Fibroblast of lung (primary cell): ENCODE measurements around the gene PIGN.

ENCODE experiments used
- CTCF ChIP-seq, 2 donors: IDR thresholded peaks in 1 of 2; conservative IDR thresholded peaks in 1 of 2; 1 replicate in 1 of 2; 2 replicates in 1 of 2; pipeline ENCODE4 v1.5.1; 2011 to 2012; ENCODE audit warnings: low read length in 2 of 2, control low read depth in 1 of 2, inconsistent platforms in 1 of 2, low read depth in 1 of 2, mild to moderate bottlenecking in 1 of 2
- EZH2 ChIP-seq: IDR thresholded peaks from 2 replicates; pipeline ENCODE4 v1.5.1; 2012; ENCODE audit warnings: low read length, control low read depth, mild to moderate bottlenecking; ENCODE audit errors: missing control alignments

- TF ChIP-seq CTCF (conservative IDR thresholded peaks at IDR 0.05 in 1 of 2, IDR thresholded peaks at IDR 0.05 in 1 of 2; ENCODE audit: low read depth in 1 of 2, low read length in 2 of 2) (no peak), EZH2 (no peak)
These were observed 15.0 kb upstream of the PIGN start for GRCh38 chr18:62201870-62202269.
